GM19023 (cell line): ENCODE results near the gene SLC12A9.
"Not testable (repeated sequence)": the region's sequence is repeated elsewhere in the genome, so short reads cannot be mapped to it uniquely, and the experiment has no call there.

Experiments
- ATAC-seq: cut with Tn5 transposase; IDR thresholded peaks from one replicate; pipeline ENCODE4 v1.9.1; 2021; ENCODE audit warnings: mild to moderate bottlenecking, moderate library complexity; ENCODE audit not compliant: unreplicated experiment

SLC12A9 gene

GRCh38 chr7:100894860-100895700 lies 42.6 kb downstream of the SLC12A9 start:
- no peak for ATAC-seq

DNA sequence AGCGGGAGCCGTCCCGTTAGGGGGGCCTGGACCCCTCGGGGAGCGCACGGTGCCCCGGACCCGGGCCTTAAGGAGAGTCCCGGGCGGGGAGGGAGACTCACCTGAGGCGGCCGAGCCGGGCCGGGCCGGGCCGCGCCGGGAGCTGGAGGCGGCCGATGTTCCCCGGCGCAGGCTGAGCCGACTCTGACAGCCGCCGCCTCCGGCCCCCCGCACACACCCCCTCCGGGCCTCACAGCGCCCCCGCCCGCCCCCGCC lies 43.1 kb downstream of the SLC12A9 start, which contains the start of gene ACHE:
ACHE (minus strand) TSS at position 188 of the 255 bp plus-strand sequence. CDS start 1,656 bp downstream, outside the sequence.
- no peak for ATAC-seq

DNA sequence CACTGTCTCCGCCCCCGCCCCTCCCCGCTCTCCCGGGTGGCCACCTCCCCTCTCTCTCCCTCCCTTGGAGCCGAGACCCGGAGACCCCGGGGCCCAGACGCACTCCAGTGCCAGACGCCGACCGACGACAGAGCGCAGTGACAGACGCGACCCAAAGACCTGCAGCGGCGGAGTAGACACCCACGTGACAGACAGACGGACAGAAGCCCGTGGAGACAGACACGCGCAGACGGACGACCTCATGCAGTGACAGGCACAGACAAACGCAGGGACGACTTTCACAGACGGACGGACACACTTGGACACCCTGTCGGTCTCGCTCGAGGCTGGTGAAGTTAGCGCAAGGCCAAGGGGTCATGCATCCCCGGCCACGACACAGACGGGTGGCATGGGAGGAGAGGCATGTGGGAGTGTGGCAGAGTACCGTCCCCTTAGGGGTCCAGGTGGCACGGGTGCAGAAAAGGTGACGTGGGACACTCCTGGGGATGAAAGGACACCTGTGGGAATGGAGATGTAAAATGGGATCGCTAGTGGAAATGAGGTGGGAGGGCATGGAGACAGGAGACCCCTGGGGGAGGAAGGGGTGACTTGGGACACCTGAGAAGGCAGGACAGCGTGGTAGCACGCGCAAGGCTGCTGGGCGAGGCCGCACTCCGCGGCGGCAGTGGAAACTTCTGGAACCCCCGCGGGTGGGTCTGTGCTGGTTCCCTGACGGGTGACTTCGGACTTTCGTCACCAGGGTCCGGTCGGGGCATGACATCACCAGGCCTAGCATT lies 43.6 kb downstream of the SLC12A9 start:
- ATAC-seq = no peak

GRCh38 chr7:100896732-100897608 lies 44.5 kb downstream of the SLC12A9 start:
- ATAC-seq = no peak

DNA sequence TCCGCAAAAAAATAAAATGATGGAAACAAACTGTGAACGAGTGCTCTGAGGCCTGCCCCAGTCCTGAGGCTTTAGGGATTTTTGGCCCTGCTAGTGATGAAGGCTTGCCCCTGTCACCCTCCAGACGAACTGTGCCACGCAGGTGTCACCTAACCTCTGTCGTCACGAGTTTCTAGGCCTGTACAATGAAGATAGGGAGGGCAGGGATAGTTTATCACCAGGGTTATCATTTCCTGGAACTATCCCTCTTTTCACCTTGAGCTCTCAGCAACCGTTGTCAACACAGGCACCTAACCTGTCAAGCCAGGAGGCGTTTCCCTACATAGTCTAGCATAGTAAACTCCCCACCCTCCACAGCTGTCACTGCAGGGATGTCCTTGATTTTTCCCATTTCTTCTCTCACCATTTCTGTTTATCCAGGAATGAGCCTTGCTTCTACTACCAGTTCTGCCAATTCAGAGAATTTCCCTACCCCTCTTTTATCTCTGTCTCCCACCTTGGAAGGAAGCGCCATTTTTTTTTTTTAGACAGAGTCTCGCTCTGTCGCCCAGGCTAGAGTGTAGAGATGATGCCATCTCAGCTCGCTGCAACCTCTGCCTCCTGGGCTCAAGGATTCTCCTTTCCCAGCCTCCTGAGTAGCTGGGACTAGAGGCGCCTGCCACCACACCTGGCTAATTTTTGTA lies 45.4 kb downstream of the SLC12A9 start:
- ATAC-seq = no peak

- ATAC-seq = no peak
These were observed 46.9 kb downstream of the SLC12A9 start for GRCh38 chr7:100899432-100899831.

DNA sequence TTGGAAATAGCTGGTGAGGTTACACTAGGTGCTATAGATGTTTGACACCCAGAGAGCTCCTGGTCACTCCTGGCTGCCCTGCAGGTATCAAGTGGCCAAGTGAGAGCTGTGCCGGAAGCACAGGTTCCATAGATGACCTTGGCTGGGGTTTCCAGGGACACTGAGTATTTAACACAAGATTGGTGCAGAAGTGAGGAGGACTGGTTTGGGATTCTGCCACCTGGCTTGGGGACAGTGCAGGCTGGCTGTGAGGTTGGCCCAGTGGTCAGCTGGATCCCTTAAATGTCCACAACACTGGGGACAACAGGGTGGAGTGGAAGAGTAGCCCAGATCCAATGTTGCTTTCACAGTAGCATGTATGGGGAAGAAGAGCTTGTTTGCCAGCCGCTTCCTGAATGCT lies 48.5 kb downstream of the SLC12A9 start:
- no peak for ATAC-seq

GRCh38 chr7:100901921-100902332 lies 49.4 kb downstream of the SLC12A9 start:
- no peak for ATAC-seq

- ATAC-seq = no peak
These were observed 50.1 kb downstream of the SLC12A9 start for GRCh38 chr7:100902638-100903037.

DNA sequence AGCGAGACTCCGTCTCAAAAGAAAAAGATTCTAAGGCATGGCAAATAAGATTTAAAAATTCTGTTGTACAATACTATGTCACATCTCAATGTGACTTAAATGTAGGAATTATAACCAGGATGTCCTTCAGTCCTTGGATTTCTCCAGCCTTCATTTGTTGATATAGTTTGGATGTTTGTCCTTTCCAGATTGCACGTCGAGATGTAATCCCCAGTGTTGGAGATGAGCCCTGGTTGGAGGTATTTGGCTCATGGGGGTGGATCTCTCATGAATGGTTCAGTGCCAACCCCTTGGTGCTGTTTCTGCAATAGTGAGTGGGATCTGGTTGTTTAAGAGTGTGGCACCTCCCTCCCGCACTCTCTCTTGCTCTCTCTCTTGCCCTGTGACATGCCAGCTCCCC lies 56.0 kb downstream of the SLC12A9 start:
- ATAC-seq = no peak

- ATAC-seq = not testable (repeated sequence)
These were observed 57.9 kb downstream of the SLC12A9 start for GRCh38 chr7:100910443-100910842.

DNA sequence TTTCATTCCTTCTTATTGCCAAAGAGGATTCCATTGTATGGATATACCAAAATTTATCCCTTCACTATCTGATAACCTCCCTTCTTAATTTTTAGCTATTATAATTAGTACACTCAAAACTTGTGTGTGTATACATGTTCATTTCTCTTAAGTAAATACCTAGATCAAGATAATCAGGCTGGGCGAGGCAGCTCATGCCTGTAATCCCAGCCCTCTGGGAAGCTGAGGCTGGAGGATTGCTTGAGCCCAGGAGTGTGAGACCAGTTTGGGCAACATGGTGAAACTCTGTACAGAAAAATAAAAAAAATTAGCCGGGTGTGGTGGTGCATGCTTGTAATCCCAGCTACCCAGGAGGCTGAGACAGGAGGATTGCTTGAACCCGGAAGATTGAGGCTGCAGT lies 59.0 kb downstream of the SLC12A9 start:
- no peak for ATAC-seq

- no peak for ATAC-seq
These were observed 61.8 kb downstream of the SLC12A9 start for GRCh38 chr7:100914208-100914878.

DNA sequence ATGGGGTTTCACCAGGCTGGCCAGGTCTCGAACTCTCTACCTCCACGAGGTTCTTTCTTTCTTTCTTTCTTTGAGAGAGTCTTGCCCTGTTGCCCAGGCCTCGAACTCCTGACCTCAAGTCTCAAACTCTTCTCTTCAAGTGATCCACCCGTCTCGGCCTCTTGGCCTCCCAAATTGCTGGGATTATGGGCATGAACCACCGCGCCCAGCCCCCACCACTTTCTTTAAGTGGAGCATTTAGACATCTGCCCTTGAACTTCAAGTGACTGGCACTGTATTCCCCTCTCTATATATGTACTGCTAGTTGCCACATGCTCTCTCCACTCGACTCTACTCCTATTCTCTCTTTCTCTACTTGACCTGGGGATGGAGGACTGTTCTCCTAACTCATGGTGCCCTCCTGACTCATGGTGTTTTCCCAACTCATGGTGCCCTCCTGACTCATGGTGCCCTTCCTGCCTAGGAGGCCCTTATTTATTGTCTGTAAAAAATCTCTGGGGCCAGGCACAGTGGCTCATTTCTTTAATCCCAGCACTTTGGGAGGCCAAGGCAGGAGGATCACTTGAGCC lies 62.5 kb downstream of the SLC12A9 start:
- ATAC-seq = no peak
